NCI-H748 treated with DMSO at 0.1 percent for 48 hours (cell line): ENCODE results near the gene TSFM.

ENCODE experiments used
- DNase-seq: peaks from one replicate; lab custom pipeline; 2025; lab: John Stamatoyannopoulos, UW

Gene TSFM

DNA sequence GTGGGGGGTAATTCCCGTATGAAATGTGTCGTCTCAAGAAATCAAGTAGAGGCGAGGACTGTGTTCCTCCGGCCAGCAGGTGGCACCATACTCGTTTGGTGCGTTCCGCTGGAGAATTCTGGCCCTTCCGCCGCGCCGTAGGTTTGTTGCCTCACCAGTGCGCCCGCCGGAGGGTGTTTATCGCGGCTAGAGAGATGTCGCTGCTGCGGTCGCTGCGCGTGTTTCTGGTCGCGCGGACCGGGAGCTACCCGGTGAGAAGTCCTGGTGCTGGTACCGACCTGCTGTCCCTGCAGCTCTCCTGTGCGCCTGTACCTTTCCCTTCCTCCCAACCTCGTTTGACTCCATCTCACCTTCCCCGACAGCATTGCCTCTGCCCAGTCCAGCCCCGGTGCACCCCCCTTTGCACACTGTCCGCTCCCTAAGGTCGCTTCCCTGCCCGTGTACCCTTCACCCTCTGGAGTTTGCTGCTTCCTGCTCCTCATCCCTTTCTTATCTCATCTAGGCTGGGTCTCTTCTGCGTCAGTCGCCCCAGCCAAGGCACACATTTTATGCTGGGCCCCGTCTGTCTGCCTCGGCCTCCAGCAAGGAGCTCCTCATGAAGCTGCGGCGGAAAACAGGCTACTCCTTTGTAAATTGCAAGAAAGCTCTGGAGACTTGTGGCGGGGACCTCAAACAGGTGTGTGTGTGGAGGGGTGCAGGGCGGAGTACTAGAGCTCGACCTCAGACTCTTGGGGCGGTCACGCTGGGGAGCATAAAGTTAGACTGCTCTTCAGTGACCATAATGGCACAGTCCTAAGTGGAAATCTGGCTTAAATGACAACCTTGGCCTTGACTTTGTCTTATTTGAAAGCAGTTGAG lies at the start of gene TSFM:
Gene TSFM, plus strand, starts transcription at position 180 of the 858 bp plus-strand sequence. Its CDS starts 15 bp downstream, at position 195.
- DNase-seq = peak; percentile 86

DNA sequence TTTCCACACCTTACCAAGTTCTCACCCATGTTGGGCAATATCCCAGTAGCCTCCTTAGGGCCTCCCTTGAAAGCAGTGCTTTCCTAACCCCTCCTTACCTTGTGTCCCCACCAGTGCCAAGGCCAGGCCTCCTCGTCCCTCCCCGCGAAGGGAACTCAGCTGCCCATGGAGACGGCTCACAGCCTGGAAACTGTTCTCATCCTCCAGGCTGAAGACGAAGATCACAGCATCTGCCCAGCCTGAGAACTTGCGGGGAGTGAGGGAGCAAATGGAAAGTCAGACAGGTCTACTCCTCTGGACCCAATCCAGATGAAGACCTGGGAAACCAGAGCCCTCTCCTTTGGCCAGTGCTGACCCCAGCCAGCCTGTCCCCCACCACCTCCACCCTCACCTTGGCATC lies 48.7 kb upstream of the TSFM start:
- DNase-seq = no peak

DNA sequence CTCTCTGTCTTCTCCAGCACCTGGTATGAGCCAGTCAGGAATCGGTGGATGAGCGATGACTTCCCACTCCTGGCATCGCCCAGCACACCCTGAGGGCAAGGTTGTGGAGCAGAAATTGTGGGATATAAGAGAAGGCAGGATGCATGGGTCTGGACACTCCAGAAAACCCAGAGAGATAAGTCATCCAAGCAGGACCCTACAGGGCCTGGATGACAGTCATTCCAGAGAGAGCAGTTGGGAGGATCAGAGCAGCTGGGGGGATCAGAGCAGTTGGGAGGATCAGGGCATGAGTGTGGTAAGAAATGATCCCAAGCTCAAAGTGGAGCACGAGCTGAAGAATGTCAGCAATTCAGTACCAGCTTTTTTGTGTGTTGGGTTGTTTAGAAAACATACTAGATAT lies 48.0 kb upstream of the TSFM start:
- no peak for DNase-seq

DNA sequence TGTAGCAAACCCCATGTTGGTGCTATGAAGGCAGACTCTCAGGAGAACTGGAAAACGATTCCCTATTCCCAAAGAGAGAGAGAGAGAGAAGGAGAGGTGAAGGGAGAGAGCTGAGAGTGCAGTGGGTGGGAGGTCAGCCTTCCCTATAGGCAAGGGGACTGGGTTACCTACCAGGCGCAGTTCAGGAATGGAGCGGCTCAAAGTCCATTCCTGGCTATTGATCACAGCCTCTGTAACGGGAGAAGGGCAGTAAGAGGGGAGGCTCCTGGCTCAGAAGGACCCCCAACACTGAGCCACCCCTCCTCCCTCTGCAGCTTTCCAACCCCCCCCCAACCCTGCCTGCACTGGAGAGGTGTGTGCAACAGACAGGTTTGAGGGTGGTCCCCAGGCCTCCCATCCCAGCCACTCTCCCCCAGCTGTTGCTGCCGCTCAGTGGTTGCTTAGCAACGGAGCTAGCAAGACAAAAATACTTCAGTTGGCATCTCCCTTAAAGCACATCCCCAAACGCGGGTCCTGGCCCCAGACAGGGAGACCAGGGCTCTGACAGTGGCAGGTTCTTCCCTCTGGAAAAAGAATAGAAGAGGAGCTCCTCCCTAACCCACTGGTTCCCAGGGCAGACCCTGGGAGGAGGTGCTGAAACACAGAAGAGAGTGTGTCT lies 47.3 kb upstream of the TSFM start:
- peak; percentile 54 for DNase-seq

DNA sequence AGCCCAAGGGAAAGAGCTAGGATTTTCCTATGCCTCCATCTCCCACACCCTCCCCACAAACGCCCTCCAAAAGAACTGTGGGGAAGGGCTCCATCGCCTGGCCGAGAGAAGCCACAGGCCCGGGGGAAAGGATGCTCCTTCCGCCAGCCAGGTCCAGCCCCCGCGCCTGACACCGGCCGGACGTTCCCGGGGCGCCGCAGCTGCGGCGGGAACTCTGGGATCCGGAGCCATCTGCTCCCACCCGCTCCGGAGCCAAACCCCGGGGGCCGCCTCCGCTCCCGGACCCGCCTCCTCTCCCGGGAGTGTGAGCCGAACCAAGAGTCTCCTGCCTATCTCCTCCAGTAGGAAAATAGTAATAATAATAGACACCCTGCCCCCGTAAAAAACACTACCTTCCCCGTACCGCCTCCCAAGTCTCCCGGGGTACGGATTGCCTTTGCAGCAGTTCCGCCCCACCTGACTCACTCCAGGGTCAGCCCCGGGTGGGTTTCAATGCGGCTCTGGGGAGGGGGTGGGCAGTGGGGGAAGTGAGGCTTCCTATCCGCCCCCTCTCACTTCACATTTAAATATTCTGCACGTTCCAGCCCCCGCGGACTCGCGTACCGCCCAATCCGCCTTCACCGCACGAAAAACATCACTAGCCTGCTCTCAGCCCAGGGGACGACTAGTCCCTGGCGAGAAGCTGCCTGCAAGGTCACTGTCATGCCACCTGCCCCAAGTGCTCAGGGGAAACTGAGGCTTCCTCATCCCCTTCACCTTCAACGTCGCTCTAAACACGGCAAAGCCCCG lies 46.4 kb upstream of the TSFM start:
- peak; percentile 55 for DNase-seq

DNA sequence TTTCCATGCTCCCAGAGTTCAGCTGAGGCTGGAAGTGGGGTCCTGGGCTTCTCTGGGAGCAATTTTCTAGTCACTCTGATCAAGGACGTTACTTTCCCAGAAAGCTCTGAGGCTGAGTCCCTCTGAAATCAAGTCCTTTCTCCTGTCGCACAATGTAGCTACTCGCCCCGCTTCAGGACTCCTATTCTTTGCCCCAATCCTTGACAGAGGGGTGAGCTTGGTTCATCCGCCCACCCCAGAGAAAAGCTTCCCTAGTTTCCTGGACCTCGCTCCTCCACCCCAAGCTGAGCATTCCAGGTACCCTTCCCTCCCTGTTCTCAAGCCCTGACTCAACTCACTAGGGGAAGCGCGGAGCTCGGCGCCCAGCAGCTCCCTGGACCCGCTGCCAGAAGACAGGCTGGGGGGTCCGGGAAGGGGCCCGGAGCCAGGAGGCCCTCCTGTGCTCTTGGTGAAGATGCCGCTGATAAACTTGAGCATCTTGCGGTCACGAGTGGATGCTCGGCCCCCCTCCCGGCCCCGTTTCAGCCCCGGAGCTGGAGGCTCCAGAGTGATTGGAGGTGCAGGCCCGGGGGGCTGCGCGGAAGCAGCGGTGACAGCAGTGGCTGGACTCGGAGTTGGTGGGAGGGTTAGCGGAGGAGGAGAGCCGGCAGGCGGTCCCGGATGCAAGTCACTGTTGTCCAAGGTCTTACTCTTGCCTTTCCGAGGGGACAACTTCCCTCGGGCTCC lies 45.7 kb upstream of the TSFM start:
- DNase-seq = peak; percentile 55

DNA sequence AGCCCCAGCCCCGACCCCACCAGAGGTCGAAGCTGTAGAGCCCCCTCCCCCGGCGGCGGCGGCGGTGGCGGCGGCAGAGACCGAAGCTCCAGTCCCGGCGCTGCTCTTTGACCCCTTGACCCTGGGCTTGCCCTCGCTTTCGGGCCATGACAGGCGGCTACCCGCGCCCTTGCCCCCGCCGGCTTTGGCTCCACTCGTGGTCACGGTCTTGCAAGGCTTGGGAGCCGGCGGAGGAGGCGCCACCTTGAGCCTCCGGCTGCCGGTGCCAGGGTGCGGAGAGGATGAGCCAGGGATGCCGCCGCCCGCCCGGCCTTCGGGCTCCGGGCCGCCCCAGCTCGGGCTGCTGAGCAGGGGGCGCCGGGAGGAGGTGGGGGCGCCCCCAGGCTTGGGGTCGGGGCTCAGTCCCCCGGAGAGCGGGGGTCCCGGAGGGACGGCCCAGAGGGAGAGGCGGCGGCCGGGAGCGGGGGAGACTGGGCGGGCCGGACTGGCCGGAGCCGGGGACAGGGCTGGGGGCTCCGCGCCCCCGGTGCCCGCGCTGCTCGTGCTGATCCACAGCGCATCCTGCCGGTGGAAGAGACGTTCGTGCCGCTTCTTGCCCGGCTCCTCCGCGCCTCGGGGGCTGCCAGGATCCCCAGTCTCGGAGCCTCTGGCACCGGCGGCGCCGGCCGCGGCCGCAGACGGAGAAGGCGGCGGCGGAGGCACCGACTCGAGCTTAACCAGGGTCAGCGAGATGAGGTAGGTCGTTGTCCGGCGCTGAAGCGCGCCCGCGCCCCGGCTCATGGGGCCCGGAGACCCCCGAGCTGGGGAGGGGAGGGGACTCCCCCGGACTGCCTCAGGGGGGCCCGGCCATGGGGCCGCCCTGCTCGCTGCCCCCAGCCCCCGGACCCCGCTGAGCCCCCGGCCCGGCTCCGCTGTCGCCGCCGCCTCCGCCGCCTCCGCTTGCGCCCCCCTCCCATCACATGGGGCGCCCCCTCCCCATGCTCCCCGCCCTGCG lies 44.8 kb upstream of the TSFM start:
- DNase-seq = no peak

DNA sequence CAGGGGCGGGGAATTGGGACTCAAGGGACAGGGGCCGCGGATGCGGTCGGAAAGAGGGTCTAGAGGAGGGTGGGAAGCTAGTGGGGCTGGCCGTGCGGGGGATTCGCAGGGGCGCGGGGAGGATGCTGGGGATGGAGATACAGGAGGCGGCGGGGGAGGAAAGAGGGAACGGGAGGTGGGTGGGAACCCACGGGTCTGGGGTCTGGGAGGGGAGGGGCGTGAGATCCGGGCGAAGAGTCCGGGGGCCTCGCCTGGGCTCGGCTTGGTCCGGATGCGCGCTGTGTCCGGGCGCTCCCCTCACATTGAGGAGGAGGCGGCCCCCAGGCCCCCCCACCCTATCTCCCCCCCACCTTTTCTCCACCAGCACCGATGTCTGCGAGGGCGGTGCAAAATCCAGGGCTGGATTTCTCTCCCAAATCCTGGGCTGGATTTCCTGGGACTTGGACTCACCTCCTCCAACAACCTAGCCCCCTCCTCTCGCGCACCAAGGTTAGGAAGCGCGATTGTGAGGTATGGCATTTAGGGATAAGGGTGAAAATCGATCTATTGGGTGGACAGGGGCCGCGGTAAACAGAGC lies 43.8 kb upstream of the TSFM start, which contains the start of gene AGAP2:
Gene AGAP2, minus strand, starts transcription at position 82 of the 577 bp plus-strand sequence. CDS start 496 bp downstream, outside the sequence.
- no peak for DNase-seq

DNA sequence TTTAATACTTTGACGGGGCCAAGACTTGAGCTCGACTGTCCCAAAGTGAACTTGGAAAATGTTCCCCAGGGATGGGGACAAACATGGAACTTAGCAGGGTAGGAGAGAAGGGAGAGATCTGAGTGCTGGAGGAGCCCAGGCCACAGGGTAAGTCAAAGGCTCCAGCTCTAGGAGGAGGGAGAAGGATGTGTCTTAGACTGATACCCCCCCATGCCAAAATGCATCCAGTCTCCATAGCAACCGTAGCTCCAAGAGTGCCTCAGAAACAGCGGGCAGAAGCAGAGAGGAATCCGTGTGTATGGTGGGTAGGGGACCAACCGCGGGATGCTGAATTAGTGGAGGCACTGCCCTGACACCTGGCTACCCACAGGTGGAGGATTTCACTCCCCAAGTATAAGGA lies 43.2 kb upstream of the TSFM start:
- DNase-seq = no peak

DNA sequence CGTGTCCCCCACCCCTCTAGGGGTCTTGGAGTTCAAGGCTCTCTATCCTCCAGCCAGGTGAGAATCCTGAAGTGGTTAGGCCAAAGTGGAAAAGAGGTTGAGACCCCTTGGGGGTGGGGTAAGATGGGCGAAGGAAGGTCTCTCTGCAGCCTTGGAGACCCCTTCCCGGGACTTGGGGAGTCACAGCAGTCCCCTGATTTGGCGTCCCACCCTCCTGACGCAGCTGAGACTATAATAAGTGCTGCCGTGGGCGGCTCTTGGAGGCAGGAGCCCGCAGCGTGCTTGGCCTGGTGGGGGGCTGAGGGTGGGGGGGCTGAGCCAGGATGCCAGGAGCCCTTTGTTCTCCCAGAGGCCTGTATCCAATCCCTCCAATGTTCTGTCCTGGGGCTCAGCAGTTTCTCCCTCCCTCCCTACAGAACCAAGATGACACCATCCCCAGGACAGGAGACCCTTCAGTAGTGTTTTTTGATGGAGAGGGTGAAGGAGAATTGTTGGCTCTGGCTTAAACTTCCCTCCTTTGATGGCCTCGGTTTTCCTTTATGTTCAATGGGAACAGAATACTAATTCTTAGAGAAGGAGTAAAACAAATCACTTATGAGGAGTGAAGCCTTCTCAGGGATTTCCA lies 42.6 kb upstream of the TSFM start:
- no peak for DNase-seq

DNA sequence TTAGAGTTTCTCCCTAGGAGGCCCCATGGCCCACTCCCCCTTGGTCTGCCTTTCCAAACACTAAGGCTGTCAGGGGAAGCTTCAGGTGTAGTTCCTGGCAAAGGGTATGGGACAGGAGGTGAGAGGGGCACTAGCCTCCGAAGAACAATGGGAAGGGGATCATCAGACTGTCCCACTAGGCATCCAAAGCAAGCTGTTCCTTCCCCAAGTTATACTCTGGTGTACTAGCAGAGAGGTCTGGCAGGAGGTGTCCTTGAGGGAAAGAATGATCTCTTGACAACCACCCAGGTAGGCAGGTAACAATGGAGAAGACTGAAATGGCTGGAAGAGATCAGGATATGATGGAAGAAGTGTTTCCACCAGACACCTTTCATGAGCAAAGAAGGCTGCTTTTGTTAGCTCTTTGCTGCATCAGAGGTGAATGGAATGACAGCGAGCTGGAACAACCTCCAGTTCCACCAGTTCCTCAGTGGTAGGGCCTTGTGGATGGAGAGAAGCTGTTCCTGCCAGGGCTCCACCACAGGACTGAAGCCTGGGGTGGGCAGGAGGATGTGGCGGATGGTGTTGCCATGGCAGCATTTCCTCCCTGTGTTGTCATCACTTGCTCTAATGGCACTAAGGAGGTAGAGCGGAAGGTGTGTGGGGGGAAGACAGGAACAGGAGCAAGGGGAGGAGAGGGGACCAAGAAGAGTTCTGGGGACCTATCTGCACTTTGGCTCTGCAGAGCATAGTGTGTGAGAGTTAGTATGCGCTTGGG lies 41.8 kb upstream of the TSFM start:
- DNase-seq = no peak

DNA sequence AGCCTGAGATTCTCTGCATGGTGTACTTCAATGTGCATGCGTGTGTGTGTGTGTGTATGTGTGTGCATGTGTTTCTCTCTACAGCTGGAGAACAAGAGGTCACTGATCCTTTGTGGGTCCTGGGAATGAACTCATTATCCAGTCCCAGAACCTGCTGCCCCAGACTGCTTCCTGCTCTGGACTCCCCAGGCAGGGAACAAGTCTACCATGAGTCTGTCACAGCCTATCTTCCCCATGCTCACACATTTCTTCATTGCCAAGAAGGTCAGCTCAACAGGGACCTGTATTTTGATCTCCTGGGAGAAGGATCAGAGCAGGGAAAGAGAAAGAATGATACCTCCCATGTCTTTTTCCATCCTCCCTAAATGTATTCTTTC lies 41.2 kb upstream of the TSFM start:
- no peak for DNase-seq

DNA sequence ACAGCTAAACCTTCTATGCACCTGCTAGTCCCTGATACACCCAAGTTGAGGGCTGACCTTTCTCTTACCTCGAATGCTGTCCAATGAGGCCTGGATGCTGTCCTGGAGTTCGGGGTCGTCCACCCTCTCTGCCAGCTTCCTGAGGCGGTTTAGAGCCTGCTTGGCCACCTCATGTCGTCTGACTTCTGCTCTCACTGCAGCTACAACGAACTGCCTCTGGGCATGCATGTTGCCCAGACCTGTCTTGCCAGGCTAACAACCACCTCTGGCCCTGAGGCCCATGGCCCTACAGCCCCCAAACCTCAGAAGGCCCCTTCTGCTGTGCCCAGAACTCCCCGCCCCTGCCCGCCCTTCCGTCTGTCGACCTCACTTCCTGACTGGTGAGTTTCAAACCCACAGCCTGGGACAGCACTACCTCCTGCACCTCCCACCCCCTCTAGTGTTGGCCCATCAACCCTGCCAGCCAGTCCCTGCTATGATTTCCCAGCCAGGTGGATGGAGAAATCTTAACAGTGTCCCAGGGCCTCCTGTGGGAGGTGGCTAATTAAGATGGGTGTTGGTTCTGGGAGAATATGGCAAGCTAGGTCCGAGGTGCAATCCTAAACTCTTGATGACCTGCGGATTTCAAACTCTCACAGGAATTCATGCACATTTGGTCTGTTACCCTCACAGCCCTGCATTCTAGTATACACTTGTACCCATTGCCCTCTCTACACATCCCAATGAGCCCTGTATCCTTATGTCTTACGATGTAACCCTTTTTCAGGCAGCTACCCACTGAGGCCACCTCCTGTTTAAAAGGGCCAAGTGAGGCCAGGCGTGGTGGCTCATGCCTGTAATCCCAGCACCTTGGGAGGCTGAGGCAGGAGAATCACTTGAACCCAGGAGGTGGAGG lies 40.5 kb upstream of the TSFM start:
- DNase-seq = no peak

DNA sequence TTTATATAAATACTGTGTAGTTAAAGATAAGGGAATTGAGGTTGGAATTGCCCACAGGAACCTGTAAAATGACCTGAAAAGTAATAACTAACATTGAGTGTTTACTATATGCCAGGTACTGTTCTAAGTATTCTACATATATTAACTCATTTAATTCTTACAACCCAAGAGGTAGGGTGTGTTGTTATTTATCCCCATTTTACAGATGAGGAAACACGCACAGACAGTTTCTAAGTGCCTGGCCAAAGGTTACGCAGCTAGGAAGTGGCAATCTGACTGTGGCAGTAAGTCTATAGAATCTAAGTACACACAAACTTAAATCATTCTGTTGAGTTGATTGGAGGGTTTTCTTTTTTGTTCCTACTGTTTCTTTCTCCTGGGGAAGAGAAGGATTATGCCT lies 38.8 kb upstream of the TSFM start:
- DNase-seq = no peak

DNA sequence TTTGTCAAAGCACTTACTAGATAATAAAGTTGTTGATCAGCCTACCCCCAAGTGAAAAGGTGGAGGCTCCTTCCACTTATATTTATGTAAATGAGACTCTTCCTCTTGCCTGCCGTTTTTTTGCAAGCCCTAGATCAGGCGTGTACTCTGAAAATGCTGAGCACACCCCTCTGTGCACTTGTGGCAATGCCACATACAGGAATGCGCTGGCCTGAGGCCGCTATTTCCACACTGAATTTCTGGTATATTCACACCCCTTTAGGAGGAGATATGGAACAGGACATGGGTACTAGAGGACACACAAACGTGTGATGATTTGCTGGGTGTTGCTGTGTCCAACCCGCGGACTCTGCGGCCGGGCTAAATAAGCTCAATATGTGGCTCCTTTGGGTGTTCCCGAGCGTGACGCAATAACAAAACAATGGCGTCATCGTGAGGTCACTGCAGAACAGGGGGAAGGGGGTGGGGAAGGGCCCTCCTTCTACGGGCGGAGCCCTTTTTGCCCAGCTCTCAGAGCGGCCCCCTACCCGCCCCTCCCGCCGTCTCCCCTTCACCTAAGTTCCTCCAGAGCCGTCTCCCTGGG lies 38.3 kb upstream of the TSFM start:
- DNase-seq = peak; percentile 59

DNA sequence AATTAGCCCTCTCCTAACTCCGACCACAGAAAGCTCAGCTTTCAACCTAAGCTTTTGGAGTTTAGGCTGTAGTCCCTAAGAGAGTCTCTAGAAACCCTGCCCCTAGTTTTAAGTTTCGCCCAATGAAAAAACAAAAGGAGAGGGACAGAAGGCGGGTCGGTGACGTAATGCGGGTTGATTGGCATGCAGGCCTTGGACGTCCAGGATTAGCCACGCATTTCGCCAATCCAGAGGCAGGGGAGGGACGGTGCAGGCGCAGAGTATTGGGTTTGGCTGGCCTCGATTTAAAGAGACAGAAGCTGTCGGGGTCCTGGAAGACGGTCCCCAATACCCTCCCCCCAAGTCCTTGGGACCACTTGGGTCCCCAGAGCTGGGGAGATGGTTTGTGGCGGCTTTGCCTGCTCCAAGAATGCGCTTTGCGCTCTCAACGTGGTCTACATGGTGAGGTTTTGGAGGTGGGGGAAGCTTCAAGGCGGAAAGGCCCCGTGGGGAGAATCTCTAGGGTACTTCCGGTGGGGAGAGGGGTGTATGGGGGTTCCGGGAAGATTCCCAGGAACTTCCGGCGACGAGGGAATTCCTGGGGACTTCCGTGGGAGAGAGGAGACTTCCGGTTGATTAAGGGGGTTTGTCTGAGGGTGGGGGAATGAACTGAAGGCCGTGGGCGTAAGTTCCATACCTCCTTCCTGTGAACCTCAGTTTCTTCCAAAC lies 37.7 kb upstream of the TSFM start, which contains the start of gene TSPAN31:
Gene TSPAN31, plus strand, starts transcription at position 263 of the 708 bp plus-strand sequence. Its CDS starts 116 bp downstream, at position 379.
- DNase-seq = peak; percentile 97

DNA sequence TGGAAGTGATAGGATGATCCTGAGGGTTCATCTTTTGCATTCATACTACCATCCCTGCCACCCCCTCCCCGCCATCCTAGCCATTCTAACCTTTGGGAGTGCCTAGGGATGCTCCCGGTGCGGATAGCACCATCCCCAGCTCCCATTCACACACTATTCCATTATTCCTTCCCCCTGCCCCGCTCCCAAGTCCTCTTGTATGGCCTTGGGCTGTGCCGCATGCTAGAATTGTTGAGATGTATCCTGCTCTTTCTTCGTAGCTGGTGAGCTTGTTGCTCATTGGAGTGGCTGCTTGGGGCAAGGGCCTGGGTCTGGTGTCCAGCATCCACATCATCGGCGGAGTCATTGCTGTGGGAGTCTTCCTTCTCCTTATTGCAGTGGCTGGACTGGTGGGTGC lies 37.1 kb upstream of the TSFM start:
- DNase-seq = no peak
